GM21528 (cell line): Measurements from ENCODE around the gene SF3B6.
"Not testable (repeated sequence)": the region's sequence is repeated elsewhere in the genome, so short reads cannot be mapped to it uniquely, and the experiment has no call there.

Experiments used
- ATAC-seq: cut with Tn5 transposase; IDR thresholded peaks from one replicate; pipeline ENCODE4 v1.9.1; 2021; ENCODE audit warnings: mild to moderate bottlenecking, moderate library complexity; ENCODE audit not compliant: unreplicated experiment, low FRiP score

SF3B6 gene

DNA sequence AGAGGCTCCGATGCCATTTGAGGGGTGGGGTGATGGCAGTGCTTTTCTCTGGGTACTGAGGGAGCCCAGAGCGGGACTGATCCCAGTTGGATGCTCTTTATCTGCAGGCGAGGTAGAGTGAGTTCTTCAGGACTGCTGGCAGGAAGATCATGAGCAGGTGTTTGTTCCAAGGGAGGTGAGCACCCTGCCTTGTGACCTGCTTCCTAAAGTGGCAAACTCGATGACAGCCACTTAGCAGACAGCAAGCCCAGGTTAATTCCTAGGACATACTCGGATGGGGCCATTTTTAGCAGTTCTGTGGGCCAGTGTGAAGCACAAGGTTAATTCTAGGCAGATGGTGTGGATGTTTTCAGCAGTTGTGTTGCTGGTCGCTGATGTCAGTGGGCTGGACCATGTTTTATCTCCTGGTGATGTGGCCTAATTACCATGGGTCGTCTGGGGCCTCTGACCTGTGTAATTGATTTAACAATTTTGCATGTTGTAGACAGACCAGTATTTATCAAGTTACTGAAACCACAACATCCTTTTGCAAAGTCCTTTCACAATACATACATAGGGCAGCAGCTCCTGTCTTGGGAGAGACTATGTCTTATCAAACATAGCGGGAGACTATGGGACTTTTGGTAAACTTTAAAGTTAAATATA, 21.6 kb downstream of the SF3B6 start:
- no peak for ATAC-seq

DNA sequence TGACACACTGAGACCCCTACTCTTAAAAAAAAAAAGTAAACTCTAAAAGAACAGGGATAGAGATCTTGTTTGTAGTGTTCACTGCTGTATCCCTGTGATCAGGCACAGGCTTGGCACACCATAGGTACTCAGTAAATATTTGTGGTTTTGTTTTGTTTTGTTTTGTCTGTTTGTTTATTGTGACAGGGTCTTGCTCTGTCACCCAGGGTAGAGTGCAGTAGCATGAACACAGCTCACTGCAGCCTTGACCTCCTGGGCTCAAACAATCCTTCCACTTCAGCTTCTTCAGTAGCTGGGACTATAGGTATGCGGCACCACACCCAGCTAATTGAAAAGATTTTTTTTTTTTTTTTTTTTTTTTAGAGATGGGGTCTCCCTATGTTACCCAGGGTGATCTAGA, 23.2 kb downstream of the SF3B6 start:
- ATAC-seq, result no peak

DNA sequence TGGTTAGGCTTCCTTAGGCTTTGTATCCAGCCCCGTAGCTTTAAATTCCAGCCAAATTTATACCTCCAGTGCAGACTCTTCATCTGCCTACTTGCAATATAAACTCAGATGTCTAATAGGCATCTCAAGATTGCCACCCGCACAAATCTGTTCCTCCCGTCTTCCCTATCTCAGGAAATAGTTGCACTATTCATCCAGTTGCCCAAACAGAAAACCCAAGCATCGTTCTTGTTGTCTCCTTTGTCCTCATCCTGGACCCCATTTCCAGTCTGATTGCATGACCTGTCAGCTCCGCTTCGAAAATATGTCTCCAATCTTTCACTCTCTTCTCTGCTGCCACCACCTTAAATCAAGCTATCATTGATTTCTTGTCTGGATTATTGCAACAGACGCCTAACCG, 24.3 kb downstream of the SF3B6 start:
- ATAC-seq, result no peak

DNA sequence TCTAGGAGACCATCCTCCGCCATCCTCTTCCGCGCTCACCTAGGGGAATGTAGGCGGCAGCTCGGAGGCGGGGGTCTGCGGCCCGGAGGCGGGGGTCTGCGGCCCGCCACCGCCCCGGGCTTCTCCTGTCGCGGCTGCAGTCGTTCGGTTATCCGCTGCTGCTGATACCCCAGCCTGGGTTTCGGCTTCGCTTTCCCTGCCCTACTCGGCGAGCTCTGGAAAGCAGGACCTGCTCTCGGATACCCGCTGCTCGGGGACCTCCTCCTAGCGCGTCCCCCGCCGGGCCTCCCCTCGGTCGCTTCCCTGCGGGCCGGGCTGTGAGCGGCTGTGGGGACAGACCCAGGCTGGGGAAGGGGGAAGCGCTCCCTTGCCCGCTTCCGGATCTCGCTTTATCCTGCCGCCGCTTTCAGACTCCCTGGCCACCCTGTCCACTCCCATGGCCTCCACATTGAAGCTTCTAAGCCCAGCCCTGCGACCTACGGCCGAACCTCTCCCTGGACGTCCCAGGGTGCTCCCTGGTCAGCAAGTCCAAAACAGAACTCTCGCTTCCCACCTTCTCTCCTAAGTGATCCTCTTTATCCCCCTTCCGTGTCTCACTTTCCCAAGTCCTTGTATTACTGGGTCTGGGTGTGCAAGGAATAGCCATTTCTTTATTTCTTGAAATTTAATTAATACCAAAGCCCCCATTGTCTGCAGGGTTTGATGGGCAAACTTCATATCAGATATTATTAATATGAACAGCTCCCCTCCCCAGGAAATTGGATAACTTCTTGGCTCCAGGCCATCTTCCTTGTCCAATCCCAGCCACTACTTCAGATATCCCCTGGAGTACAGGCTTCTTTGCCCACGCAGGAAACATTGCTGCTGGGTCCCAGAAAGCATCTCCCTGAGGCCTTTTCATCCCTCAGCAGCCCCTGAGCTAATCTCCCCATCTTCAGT, 25.8 kb downstream of the SF3B6 start:
- ATAC-seq, result no peak

DNA sequence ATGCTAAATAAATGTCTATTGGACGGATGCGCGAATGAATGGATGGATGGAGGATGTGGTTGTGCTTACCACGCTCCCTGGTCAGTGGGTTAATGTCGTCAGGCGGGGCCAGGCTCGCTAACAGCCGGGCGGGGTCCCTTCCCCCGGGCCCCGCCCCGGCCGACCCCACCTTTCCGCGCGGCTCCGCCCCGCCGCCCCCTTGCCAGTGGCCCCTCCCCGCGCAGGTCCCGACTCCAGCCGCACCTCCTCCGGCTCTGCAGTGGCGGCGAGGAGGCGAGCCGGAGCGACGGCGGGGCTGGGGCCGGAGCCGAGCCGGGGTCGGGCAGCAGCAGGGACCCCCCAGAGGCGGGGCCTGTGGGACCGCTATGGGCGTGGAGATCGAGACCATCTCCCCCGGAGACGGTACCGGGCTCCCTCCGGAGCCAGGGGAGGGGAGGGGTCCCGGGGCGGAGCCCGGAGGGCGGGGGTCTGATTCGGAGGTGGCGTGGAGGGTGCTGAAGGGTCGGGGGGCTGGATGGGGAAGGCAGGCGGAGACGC, 26.6 kb downstream of the SF3B6 start, which contains the start of gene FKBP1B:
TSS of gene FKBP1B (plus strand) at position 257 of the 537 bp plus-strand sequence. CDS start at position 366, 109 bp downstream.
- ATAC-seq, result no peak

DNA sequence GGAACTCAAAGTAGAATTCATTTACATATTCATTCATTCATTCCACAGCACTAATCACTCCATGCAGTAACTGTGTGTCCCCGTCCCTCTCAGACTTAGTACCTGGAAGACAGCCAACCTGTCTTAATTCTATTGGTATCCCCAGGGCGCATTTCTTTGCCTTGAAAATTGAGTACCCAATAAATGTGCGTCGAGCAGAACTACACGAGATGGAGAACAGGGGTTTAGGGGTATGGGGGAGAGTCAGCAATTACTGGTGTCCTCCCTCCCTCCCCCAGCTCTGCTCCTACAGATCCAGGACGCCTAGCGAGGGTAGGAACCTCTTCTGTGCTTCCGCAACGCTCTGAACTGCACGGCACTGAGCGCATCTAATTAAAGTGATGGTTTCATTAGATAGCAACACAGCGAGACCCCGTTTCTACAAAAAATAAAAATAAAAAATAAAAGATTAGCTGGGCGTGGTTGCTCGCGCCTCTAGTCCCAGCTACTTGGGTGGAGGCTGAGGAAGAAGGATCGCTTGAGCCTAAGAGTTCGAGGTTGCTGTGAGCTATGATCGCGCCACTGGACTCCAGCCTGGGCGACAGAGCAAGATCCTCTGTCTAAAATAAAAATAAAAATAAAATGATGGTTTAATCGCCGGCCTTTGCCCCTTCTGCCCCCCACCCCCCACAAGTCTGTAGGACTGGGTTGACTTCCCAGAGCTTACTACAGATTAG, 27.2 kb downstream of the SF3B6 start:
- no peak for ATAC-seq

DNA sequence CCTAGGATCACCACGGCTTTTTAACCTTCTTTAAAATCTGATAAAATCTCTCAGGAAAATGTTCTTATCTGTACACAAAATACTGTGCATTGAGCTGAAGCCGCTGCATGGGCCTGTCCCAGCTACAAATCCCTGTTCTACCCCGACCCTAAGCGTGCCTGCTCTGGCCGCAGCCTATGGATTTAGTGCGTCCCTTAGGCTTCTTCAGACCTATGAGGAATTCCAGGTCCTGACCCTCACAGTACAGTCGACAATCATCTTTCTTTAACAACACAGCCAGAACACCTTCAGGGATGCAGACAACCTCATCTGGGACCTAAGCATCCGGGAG, 28.5 kb downstream of the SF3B6 start:
- no peak for ATAC-seq

DNA sequence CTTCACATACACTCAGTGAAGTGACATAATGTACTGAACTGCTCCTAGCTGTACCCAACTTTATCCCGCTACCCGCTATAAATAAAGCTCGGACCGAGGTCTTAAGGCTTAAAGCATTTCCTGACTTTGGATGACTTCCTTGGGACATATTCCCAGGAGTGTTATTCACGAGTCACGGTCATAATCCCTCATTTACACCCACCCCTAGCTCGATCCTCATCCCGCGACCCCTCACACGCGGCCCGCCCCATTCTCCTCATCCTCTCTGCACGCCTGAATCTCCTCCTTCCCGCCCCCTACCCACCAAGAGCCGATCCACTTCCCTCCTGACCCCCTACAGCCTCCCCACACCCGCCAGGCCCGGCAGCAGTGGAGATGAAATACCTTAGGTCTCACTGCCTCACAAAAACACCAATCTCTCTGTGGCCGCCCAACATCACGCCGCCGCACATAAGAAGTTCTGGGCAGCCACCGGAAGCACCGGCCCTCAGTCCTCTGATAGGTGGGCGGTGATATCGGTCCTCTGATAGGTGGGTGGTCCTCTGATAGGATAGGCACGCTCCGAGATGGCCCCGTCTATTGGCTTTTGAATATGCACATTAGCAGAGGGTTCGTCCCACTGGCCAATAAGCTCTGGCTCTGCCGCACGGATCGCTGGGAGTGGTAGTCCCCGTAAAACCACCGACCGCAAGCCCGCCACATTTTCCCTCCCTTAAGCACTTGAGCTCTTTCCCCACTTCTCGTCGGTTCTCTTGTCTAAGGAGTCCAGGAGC, 29.0 kb downstream of the SF3B6 start, which contains the start of gene WDCP:
TSS of gene WDCP (minus strand) at position 462 of the 773 bp plus-strand sequence. CDS start 7,897 bp downstream, outside the sequence.
- peak; percentile 99 for ATAC-seq

DNA sequence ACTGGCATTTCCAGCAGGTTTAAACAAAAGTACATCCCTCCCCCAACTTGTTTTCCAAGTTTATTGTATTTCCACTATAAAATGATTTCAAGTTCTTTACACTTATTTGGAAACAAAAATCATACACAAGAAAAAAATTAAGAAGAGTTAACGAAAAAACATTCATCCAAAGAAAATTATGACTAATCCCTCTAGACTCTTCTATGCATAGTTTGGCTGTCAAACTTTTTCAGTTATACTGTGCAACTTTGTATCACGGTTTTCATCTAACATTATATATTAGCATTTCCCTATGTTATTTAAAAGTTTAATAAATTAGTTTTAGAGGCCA, 29.6 kb downstream of the SF3B6 start:
- ATAC-seq, result no peak

DNA sequence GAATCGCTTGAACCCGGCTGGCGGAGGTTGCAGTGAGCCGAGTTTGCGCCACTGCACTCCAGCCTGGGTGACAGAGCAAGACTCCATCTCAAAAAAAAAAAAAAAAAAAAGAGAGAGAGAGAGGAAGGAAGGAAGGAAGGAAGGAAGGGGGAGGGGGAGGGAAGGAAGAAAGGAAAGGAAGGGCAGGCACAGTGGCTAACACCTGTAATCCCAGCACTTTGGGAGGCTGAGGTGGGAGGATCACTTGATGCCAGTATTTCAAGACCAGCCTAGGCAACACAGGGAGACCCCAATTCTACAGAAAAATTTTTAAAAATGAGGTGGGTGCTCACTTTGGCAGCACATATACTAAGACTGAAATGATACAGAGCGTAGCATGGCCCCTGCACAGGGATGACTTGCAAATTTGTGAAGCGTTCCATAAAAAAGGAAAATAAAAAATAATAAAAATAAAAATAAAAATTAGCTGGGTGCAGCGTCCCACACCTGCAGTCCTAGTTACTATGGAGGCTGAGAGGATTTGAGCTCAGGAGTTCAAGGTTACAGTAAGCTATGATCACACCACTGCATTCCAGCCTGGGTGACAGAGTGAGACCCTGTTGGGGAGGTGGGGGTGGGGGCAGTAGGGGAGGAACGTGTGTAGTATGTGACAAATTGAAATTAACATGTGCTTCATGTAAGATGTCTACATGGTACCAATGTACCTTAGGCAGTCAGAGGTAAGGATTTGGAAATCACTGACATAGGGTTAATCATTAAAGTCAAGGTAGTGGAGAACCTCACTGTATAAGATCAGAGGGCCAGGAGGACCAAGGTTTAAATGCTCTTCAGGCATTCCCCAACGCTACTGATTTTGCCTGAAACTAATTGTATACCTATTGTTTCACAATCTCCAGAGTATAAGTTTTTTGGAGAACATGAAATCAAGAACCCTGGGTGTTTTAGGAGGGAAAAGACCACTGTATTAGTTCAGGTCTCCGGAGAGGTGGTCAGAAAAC, 30.3 kb downstream of the SF3B6 start:
- no peak for ATAC-seq

DNA sequence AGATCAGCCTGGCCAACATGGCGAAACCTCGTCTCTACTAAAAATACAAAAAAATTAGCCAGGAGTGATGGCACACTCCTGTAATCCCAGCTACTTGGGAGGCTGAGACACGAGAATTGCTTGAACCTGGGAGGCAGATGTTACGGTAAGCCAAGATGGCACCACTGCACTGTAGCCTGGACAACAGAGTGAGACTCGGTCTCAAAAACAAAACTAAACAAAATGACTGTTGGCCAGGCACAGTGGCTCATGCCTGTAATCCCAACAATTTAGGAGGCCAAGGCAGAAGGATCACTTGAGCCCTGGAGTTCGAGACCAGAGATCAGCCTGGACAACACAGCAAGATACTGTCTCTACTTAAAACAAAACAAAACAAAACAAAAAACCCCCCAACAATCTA, 33.0 kb downstream of the SF3B6 start:
- not testable (repeated sequence) for ATAC-seq

DNA sequence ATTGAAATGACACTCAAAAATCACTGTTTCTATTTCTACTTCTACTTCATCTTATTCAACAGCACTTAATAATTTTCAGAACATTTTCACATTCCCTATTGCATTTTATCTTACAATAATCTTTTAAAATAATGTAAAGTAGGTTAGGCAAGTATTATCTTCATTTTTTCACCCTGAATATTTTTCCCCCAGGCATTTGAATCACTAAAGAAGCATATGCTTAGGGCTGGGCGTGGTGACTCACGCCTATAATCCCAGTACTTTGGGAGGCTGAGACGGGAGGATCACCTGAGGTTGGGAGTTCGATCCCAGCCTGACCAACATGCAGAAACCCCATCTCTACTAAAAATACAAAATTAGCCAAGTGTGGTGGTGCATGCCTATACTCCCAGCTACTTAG, 35.6 kb downstream of the SF3B6 start:
- no peak for ATAC-seq

DNA sequence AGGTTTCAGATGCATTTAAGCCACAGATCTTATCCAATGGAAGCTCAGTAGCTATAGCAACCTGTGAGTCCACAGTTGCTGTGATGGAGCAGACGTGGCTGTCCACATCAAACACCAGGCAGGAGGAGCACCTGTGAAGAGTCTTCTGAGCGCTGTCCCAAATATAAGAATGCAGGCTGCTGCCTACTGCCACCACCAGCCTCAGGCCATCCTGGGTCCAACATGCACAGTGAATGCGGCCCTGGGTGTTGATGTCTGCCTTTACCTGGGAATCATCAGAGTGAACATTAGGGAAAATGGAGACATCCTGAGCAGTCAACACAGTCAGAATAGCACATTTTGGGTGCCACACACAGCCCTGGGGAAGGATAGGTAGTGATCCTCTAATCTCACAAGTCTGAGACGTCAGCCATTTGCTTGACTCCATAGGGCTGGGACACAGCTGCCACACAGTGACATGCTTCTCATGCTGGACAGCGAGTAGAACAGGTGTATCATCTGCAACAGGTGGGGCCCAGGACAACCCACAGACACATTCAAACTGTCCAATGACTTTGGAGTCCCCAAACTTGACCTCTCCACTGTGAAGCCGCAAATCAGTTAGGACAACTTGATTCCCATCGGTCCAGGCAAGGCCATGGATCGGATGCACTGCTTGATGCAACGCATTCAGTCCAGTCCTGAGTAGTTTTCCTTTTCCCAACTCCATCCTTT, 37.2 kb downstream of the SF3B6 start:
- no peak for ATAC-seq

DNA sequence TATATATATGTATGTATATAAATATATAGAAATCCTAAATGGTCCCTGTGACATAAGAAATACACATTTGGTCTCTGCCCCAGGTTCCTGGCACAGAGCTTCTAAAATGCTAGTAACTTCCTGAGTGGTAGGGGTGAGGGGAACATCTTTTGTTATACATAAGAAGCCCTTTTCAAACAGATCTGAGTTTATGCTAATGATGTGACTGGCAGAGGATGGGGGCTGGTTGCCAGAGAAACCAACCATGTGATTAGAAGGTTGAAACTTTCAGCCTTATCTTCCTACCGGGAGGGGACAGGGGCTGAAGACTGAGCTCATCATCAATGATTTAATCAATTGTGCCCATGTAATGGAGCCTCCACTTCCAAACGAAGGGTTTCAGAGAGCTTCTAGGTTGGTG, 49.9 kb downstream of the SF3B6 start:
- ATAC-seq, result no peak

DNA sequence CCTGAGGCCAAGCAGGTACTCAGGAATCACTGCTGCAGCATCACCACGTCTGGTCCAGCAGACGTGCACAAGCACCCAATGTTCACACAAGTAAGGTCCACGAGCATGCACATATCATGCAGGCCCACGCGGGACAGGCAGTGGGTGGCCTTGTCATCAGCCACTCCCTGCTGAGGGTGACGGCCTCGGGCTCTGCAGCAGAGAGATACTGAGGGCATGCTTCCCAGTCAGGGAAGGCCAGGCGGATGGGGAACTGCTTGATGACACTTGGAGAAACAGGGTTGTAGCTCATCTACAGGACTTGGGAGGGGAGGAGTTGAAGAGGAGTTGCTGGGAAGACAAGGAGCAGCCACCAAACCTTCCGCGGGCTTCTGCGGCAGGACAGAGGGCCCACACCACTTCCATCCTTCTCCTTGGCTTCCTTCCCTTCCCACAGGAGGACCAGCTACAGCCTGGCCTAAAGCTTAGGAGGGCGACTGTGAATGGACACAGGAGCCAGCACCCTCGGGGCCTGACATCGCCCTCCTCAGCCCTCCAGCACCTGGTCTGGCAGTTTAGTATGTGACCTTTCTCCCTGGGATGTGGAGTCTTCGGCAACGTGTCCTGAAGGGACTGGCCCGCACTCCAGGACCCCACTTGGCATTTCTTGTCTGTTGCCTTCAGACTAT, 51.0 kb downstream of the SF3B6 start:
- ATAC-seq, result no peak

DNA sequence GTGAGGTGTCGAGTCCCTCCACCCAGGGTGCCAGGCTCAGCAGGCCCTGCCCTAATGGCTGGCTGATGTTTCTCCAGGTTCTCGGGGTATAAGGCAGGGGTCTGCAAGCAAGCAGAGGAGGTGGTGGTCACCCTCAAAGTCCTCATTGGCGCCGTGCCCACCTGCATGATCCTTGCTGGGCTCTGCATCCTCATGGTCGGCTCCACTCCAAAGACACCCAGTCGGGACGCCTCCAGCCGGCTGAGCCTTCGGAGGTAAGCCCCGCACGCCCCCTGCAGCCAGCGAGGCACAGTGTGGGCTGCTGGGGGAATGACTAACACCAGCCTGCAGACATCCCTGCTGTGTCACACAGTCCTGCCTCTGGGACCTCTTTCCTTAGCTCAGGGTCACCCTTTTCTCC, 52.1 kb downstream of the SF3B6 start:
- ATAC-seq, result no peak

DNA sequence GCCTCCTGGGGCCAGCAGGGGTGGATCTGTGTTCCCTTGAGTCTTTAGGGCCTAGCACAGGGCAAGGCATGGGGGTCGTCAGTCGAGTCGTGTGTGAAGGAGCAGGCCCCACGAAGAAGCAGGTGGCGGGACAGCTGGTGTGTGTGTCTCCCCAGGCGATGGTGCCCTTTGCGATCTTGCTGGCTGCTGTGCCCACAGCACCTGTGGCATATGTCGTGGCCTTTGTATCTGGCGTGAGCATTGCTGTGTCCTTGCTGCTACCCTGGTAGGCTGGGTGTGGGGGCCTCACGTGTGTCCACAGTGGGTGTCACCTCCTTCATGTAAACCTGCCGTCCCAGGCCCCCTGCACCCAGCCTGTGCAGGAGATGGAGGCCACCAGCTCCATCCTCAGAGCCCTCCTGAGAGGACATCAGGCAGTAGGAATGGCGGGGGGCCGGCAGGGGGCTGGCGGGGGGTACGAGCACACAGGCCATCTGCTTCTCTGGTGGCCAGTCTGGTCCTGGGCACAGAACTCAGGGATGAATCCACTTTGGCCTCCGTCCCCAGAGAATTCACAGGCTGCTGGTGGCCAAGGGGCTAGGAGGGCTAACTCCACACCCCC, 53.1 kb downstream of the SF3B6 start:
- ATAC-seq, result no peak
